ENCODE results near the gene TFEB. TPM values are rescaled to one million over a fixed set of nuclear protein-coding genes. Genes with fewer than 3 reads are reported as not detected.

Gene TFEB
- polyA plus RNA-seq, 1 donor (not counting 4 experiments of a cell fraction or from before 2014, with no cell fraction given), result 4.3 TPM

DNA sequence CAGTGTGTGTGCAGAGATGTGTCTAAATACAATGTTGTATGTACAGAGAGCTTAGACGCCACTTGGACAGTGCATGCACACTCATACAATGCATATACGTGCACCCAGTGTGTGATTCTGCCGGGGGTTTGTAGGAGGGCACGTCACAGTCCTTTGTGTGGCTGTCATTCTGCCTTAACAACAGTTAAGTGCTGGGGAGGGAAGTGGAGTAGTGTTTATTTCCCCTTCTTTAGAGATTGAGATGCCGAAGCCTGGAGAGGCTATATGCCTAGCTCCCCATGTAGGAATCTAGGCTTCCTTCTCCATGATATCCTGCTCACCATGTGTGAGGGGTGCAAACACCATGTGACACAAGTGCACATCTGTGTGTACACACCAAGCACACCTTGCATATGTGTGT is 59.0 kb downstream of the TFEB start:
- TF ChIP-seq EZH2 (IDR thresholded peaks at IDR 0.05; ENCODE audit: low read length), result no peak
- TF ChIP-seq, protein P1, sequence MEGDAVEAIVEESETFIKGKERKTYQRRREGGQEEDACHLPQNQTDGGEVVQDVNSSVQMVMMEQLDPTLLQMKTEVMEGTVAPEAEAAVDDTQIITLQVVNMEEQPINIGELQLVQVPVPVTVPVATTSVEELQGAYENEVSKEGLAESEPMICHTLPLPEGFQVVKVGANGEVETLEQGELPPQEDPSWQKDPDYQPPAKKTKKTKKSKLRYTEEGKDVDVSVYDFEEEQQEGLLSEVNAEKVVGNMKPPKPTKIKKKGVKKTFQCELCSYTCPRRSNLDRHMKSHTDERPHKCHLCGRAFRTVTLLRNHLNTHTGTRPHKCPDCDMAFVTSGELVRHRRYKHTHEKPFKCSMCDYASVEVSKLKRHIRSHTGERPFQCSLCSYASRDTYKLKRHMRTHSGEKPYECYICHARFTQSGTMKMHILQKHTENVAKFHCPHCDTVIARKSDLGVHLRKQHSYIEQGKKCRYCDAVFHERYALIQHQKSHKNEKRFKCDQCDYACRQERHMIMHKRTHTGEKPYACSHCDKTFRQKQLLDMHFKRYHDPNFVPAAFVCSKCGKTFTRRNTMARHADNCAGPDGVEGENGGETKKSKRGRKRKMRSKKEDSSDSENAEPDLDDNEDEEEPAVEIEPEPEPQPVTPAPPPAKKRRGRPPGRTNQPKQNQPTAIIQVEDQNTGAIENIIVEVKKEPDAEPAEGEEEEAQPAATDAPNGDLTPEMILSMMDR (optimal IDR thresholded peaks at IDR 0.05 in 1 of 3, IDR thresholded peaks at IDR 0.05 in 1 of 3, conservative IDR thresholded peaks at IDR 0.05 in 1 of 3; ENCODE audit: extremely low read depth in 1 of 3, insufficient read depth in 2 of 3, low read length in 3 of 3), result no peak
- H3K9ac ChIP-seq (ENCODE audit: control insufficient read depth, extremely low read depth, insufficient read depth, low read length), result no peak overlapping the region
- H3K9me3 ChIP-seq (ENCODE audit: control insufficient read depth, low read depth, low read length), result no peaks in the 10 kb centered on the region
- no peak overlapping the region for H3K27ac ChIP-seq (ENCODE audit: control insufficient read depth, insufficient read depth, low read length)
- H3K4me2 ChIP-seq (ENCODE audit: control insufficient read depth, extremely low read depth, insufficient read depth, low read depth, low read length), result no peak overlapping the region
- no peak overlapping the region for H2AFZ ChIP-seq (ENCODE audit: control insufficient read depth, low read length)
- no peak for FAIRE-seq
- dilution Hi-C loops (cut with MboI; ENCODE audit: extremely low pct_ligation_motif_present, low sequenced_read_pairs), result no loop called here
- H3K9me1 ChIP-seq (ENCODE audit: control insufficient read depth, extremely low read depth, insufficient read depth, low read length), result no peaks in the 10 kb centered on the region
- no peaks in the 10 kb centered on the region for H4K20me1 ChIP-seq (ENCODE audit: control insufficient read depth, extremely low read depth, insufficient read depth, low read length)
- no peak for DNase-seq (ENCODE audit: low read depth, low spot score)
- H3K79me2 ChIP-seq (ENCODE audit: control insufficient read depth, insufficient read depth, low read length), result no peaks in the 10 kb centered on the region
- H3K4me1 ChIP-seq (ENCODE audit: control insufficient read depth, extremely low read depth, insufficient read depth, low read length), result no peaks in the 10 kb centered on the region
- peaks cover 14% of the 10 kb centered on the region for H3K27me3 ChIP-seq (ENCODE audit: control insufficient read depth, extremely low read depth, insufficient read depth, low read length)
- no peak overlapping the region for H3K4me3 ChIP-seq (ENCODE audit: control insufficient read depth in 2 of 3, extremely low read depth in 1 of 3, insufficient read depth in 2 of 3, low read depth in 1 of 3, low read length in 3 of 3)
- H3K36me3 ChIP-seq (ENCODE audit: control insufficient read depth in 2 of 2, extremely low read depth in 1 of 2, insufficient read depth in 2 of 2, low read length in 2 of 2), result no peaks in the 10 kb centered on the region

DNA sequence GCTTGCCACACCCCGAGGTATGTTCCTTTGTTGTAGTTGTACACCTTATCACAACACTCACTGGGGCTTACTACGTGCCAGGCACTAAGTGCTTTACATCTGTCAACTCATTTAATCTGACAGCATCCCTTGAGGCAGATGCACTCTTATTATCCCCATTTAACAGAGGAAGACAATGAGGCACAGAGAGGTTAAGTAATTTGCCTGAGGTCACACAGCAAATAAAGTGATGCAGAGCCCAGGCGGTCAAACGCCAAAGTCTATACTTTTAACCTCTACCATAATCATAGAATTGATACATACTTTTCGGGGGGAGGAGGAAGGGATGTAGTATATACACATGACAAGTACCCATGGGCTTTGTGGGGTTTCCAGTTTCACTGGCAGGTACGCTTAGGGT is 59.4 kb downstream of the TFEB start:
- Histone ChIP-seq H3K4me2 (ENCODE audit: control insufficient read depth, extremely low read depth, insufficient read depth, low read depth, low read length) (no peak overlapping the region), H3K9ac (ENCODE audit: control insufficient read depth, extremely low read depth, insufficient read depth, low read length) (no peak overlapping the region), H3K27ac (ENCODE audit: control insufficient read depth, insufficient read depth, low read length) (no peak overlapping the region), H3K4me3 (ENCODE audit: control insufficient read depth in 2 of 3, extremely low read depth in 1 of 3, insufficient read depth in 2 of 3, low read depth in 1 of 3, low read length in 3 of 3) (no peak overlapping the region), H3K4me1 (ENCODE audit: control insufficient read depth, extremely low read depth, insufficient read depth, low read length) (no peaks in the 10 kb centered on the region), H3K9me3 (ENCODE audit: control insufficient read depth, low read depth, low read length) (no peaks in the 10 kb centered on the region), H3K9me1 (ENCODE audit: control insufficient read depth, extremely low read depth, insufficient read depth, low read length) (no peaks in the 10 kb centered on the region), H2AFZ (ENCODE audit: control insufficient read depth, low read length) (no peak overlapping the region), H3K36me3 (ENCODE audit: control insufficient read depth in 2 of 2, extremely low read depth in 1 of 2, insufficient read depth in 2 of 2, low read length in 2 of 2) (no peaks in the 10 kb centered on the region), H3K27me3 (ENCODE audit: control insufficient read depth, extremely low read depth, insufficient read depth, low read length) (peaks cover 19% of the 10 kb centered on the region), H3K79me2 (ENCODE audit: control insufficient read depth, insufficient read depth, low read length) (no peaks in the 10 kb centered on the region), H4K20me1 (ENCODE audit: control insufficient read depth, extremely low read depth, insufficient read depth, low read length) (no peaks in the 10 kb centered on the region)
- FAIRE-seq, result no peak
- dilution Hi-C loops (cut with MboI; ENCODE audit: extremely low pct_ligation_motif_present, low sequenced_read_pairs), result no loop called here
- TF ChIP-seq, protein P1 (optimal IDR thresholded peaks at IDR 0.05 in 1 of 3, IDR thresholded peaks at IDR 0.05 in 1 of 3, conservative IDR thresholded peaks at IDR 0.05 in 1 of 3; ENCODE audit: extremely low read depth in 1 of 3, insufficient read depth in 2 of 3, low read length in 3 of 3), result no peak
- no peak for TF ChIP-seq EZH2 (IDR thresholded peaks at IDR 0.05; ENCODE audit: low read length)
- no peak for DNase-seq (ENCODE audit: low read depth, low spot score)
